A673 (cell line): Measurements from ENCODE around the gene EXOC3. TPM values are rescaled to one million over a fixed set of nuclear protein-coding genes. Genes with fewer than 3 reads are reported as not detected.

Source experiments
- BruUV-seq: library from RNA; stranded (reverse); fragments of 400-500 nt; replicated peaks from 2 replicates; lab custom pipeline; 2021; lab: Mats Ljungman, UMichigan
- CTCF ChIA-PET: fragments of 300-600 bp; sonication (Branson Sonifier 250); formaldehyde crosslinking; loops from one replicate; lab custom pipeline; 2022; ENCODE audit warnings: antibody characterized with exemption; lab: Charles Lee
- POLR2A ChIA-PET: fragments of 300-600 bp; sonication (Branson Sonifier 250); formaldehyde crosslinking; loops from one replicate; lab custom pipeline; 2022; ENCODE audit warnings: antibody characterized with exemption; ENCODE audit not compliant: low non-redundant PET; lab: Charles Lee
- DNase-seq: peaks from one replicate; pipeline ENCODE4 v3.0.0-alpha.2; 2015; ENCODE audit warnings: low spot score
- H3K27ac ChIP-seq: fragments of 200-600 bp; sonication (generic); 2 replicates; pipeline ENCODE4 v1.5.1; 2016; ENCODE audit warnings: mixed run types, low read depth, mild to moderate bottlenecking, mixed read lengths, antibody characterized with exemption, low read length; ENCODE audit not compliant: poor library complexity, severe bottlenecking
- H3K27me3 ChIP-seq: fragments of 200-600 bp; sonication (generic); replicated peaks from 2 replicates; pipeline ENCODE4 v1.6.1; 2017; ENCODE audit warnings: mixed run types, low read depth, mild to moderate bottlenecking, mixed read lengths, antibody characterized with exemption, low read length; ENCODE audit not compliant: insufficient read depth, poor library complexity
- H3K36me3 ChIP-seq: fragments of 200-600 bp; sonication (generic); 2 replicates; pipeline ENCODE4 v1.6.1; 2016; ENCODE audit warnings: mixed run types, mild to moderate bottlenecking, mixed read lengths, antibody characterized with exemption, low read length; ENCODE audit not compliant: insufficient read depth, poor library complexity, severe bottlenecking
- H3K4me1 ChIP-seq: fragments of 200-600 bp; sonication (generic); 2 replicates; pipeline ENCODE4 v1.6.1; 2017; ENCODE audit warnings: mixed run types, mild to moderate bottlenecking, mixed read lengths, antibody characterized with exemption, low read length; ENCODE audit not compliant: insufficient read depth, poor library complexity, severe bottlenecking
- H3K4me3 ChIP-seq: fragments of 200-600 bp; sonication (generic); 2 replicates; pipeline ENCODE4 v1.5.1; 2016; ENCODE audit warnings: low read depth, mixed run types, mild to moderate bottlenecking, mixed read lengths, low read length; ENCODE audit not compliant: poor library complexity, severe bottlenecking
- H3K9me3 ChIP-seq: fragments of 200-600 bp; sonication (generic); 2 replicates; pipeline ENCODE4 v1.6.1; 2016; ENCODE audit warnings: mixed run types, low read depth, mild to moderate bottlenecking, mixed read lengths, antibody characterized with exemption, low read length; ENCODE audit not compliant: poor library complexity, severe bottlenecking
- CTCF ChIP-seq: fragments of 300-800, 200-600 bp; sonication (generic); conservative IDR thresholded peaks from 2 replicates; pipeline ENCODE4 v1.5.1; 2017; ENCODE audit warnings: low read depth, mild to moderate bottlenecking, antibody characterized with exemption, low read length, moderate library complexity, mixed read lengths
- EZH2 ChIP-seq: fragments of 200-600 bp; sonication (generic); IDR thresholded peaks from 2 replicates; pipeline ENCODE4 v1.6.1; 2017; ENCODE audit warnings: borderline replicate concordance, low read depth, mild to moderate bottlenecking, mixed read lengths, antibody characterized with exemption, low read length; ENCODE audit not compliant: poor library complexity, severe bottlenecking
- intact Hi-C: fragments of 100-400 bp; cut with micrococcal nuclease; formaldehyde crosslinking; loops from one replicate; pipeline ENCODE4 v1.10.0; 2022; ENCODE audit not compliant: unreplicated experiment
- total RNA-seq: library from RNA; stranded (reverse); gene quantifications from 2 replicates; pipeline ENCODE4 v1.2.3, GENCODE V29; 2021

The EXOC3 gene
- total RNA-seq, 1 experiment from 2014 or later, result 46.7 TPM

DNA sequence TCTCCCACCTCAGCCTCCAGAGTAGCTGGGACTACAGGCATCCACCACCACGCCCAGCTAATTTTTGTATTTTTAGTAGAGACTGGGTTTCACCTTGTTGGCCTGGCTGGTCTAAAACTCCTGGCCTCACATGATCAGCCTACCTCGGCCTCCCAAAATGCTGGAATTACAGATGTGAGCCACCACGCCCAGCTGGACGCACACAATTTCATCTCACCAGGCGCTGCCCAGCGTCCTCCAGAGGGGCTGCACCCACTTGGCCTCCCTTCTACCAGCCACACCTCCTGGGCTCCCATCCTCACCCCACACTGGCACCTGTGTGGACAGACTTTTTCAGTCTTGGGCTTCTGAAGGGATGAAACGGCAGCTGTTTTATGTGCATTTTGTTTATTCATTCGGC lies 3.8 kb upstream of the EXOC3 start:
- Histone ChIP-seq H3K4me1 (peaks cover 5% of the 10 kb centered on the region), H3K9me3 (no peaks in the 10 kb centered on the region), H3K27me3 (no peaks in the 10 kb centered on the region), H3K4me3 (no peak overlapping the region), H3K27ac (no peak overlapping the region), H3K36me3 (no peaks in the 10 kb centered on the region)
- CTCF ChIA-PET, result no interaction called here
- TF ChIP-seq CTCF, result no peak
- no TSS peak for BruUV-seq
- intact Hi-C loops, result no loop called here
- DNase-seq, result no peak
- POLR2A ChIA-PET, result interaction anchor here (0.7 kb wide), 1 partner anchor 364 kb away, joined by 3 read pairs; no protein-coding TSS in a partner anchor

GRCh38 chr5:439636-440035 lies 3.3 kb upstream of the EXOC3 start:
- ChIA-PET POLR2A (no interaction called here), CTCF (no interaction called here)
- no peak for DNase-seq
- intact Hi-C loops, result no loop called here
- no peaks in the 10 kb centered on the region for H3K9me3 ChIP-seq
- H3K36me3 ChIP-seq, result no peaks in the 10 kb centered on the region
- no TSS peak for BruUV-seq
- H3K4me1 ChIP-seq, result peaks cover 9% of the 10 kb centered on the region
- H3K27me3 ChIP-seq, result no peaks in the 10 kb centered on the region
- H3K4me3 ChIP-seq, result no peak overlapping the region
- no peak overlapping the region for H3K27ac ChIP-seq
- TF ChIP-seq CTCF, result no peak
- TF ChIP-seq EZH2, result no peak

- Histone ChIP-seq H3K4me3 (no peak overlapping the region), H3K36me3 (no peaks in the 10 kb centered on the region), H3K27ac (no peak overlapping the region), H3K9me3 (no peaks in the 10 kb centered on the region), H3K27me3 (no peaks in the 10 kb centered on the region), H3K4me1 (peaks cover 9% of the 10 kb centered on the region)
- intact Hi-C loops, result no loop called here
- no peak for TF ChIP-seq CTCF
- CTCF ChIA-PET, result no interaction called here
- POLR2A ChIA-PET, result no interaction called here
- no peak for DNase-seq
- BruUV-seq, result no TSS peak
Measured at GRCh38 chr5:440401-441201, 2.4 kb upstream of the EXOC3 start.
